Measurements from ENCODE around the gene FAM210B.

GRCh38 chr20:56382696-56383095 is 23.9 kb downstream of the FAM210B start:
- no peak for TF ChIP-seq RAD21 (IDR thresholded peaks at IDR 0.05; ENCODE audit: low read depth)
- TF ChIP-seq, protein P1, sequence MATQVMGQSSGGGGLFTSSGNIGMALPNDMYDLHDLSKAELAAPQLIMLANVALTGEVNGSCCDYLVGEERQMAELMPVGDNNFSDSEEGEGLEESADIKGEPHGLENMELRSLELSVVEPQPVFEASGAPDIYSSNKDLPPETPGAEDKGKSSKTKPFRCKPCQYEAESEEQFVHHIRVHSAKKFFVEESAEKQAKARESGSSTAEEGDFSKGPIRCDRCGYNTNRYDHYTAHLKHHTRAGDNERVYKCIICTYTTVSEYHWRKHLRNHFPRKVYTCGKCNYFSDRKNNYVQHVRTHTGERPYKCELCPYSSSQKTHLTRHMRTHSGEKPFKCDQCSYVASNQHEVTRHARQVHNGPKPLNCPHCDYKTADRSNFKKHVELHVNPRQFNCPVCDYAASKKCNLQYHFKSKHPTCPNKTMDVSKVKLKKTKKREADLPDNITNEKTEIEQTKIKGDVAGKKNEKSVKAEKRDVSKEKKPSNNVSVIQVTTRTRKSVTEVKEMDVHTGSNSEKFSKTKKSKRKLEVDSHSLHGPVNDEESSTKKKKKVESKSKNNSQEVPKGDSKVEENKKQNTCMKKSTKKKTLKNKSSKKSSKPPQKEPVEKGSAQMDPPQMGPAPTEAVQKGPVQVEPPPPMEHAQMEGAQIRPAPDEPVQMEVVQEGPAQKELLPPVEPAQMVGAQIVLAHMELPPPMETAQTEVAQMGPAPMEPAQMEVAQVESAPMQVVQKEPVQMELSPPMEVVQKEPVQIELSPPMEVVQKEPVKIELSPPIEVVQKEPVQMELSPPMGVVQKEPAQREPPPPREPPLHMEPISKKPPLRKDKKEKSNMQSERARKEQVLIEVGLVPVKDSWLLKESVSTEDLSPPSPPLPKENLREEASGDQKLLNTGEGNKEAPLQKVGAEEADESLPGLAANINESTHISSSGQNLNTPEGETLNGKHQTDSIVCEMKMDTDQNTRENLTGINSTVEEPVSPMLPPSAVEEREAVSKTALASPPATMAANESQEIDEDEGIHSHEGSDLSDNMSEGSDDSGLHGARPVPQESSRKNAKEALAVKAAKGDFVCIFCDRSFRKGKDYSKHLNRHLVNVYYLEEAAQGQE (IDR thresholded peaks at IDR 0.05; ENCODE audit: low read depth): no peak
- no peak for TF ChIP-seq NFIC (IDR thresholded peaks at IDR 0.05)
- no peak for TF ChIP-seq EP300 (IDR thresholded peaks at IDR 0.05; ENCODE audit: borderline replicate concordance)
- no peak for TF ChIP-seq TAF1 (IDR thresholded peaks at IDR 0.05; ENCODE audit: low read depth)
- TF ChIP-seq CEBPB (IDR thresholded peaks at IDR 0.05): no peak

All from Ishikawa (cell line).